Stimulated activated CD4-positive, alpha-beta T cell treated with anti-CD3 and anti-CD28 coated beads, Interleukin-12 subunit alpha, Interleukin-12 subunit beta, amount 100 ng/mL, for 24 hours (primary cell): ENCODE measurements around the gene KLK7.
"Not testable (repeated sequence)": the region's sequence is repeated elsewhere in the genome, so short reads cannot be mapped to it uniquely, and the experiment has no call there.

Experiments used
- DNase-seq, 2 experiments: peaks; one replicate each; pipeline ENCODE4 v3.0.0-alpha.2; 2020; ENCODE audit warnings: low read depth in 2 of 2

KLK7 gene

DNA sequence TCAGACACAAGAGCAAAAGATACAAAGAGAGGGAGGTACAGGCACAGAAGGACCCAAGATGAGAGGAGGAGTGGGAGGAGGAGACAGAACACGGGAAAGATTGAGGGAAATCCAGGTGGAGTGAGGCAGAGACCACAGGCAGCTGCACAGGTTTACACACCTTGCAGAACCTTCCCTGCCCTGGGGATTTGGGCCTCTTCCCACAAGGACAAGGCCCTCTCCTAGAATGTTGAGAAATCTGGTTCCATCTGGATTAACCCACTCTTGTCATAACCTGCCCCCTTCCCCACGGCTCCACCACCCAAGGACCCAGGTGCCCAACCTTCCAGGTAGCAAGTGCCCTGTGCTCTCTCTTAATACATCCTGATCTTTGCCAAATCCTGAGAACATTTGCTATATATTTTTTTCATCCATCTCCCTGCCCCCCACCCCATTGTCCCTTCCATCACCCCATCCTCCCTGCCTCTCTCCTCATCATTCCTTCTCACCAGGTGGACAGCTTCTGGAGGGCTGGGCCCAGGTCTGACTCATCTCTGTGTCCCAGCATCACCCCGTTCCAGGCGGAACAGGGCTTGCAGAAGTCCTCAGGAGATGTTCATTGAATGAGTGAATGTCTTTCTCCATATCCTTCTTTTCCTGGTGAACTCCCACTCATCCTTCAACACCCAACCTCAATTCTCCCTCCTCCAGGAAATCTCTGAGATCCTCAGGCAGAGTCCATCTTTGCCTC is 26.5 kb upstream of the KLK7 start:
- DNase-seq = no peak

DNA sequence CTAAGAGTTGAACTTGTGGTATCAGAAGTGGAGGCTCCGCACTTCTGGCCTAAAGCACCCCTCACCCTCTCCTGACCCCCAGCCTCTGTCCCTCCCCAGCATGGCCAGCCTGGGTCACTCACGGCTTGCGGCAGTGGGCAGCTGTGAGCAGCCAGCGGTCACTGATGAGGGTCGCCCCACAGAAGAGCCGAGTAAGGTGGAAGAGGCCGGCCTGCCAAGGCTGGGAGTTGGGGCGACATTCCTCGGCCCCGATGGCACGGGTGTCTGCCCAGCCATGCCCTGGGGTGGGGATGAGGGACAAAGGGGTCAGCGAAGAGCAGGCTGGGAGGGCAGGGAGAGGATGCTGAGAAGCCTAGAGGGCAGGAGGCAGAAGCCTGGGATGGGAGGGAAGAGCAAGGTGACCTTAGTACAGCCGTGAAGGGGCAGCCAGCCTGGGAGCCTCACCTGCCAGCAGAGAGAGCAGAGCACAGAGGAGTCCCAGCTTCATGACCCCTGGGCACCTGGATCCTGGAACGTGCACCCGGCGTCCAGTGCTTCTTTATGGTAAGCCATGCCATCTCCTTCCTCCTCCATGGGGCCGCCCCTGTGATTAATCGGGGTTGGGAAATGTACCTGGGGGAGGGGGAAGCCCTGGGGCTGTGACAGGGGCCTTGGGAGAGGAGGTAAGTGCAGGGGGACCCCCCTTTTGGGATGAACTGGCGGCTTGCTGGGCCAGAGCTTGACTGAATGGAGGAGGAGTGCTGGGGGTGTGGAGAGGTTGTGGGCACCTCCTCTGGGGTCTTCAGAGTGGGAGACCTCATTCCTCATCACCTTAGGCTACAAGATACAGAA is 25.6 kb upstream of the KLK7 start:
- DNase-seq = no peak

DNA sequence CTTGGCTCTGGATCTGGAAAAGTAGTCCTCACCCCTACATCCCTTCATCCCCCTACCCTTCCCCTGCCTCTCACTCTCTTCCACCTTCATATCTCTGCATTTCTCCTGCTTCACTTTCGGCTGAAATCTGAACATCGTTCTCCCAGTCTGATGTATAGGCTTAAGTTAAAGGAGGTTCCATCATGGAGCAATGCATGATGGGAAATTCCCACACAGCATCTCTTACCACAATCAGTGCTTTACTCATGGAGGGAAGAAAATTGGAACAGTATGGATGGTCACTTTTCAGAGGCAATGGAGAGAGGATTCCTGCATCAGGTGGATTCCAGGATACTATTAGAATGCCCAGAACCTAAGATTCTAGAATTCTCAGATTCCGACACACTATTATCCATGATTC is 23.8 kb upstream of the KLK7 start:
- no peak for DNase-seq

DNA sequence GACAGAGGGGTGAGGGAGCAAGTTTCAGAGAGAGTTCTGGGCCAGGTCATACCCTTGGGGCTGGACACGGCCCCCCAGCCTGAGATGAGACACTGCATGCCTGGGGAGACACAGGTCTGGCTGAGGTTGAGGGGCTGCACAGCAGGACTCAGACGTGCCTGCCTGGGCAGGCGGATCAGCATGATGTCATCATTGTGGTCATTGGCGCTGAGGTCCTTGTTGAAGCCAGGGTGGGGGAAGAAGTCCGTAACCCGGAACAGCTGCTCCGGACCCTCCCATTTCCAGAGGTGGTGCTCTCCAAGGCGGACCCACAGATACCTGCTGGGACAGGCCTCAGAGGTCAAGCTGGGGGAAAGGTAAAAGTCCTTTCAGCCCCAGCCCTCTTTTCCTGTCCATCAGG is 22.7 kb upstream of the KLK7 start:
- DNase-seq = no peak

DNA sequence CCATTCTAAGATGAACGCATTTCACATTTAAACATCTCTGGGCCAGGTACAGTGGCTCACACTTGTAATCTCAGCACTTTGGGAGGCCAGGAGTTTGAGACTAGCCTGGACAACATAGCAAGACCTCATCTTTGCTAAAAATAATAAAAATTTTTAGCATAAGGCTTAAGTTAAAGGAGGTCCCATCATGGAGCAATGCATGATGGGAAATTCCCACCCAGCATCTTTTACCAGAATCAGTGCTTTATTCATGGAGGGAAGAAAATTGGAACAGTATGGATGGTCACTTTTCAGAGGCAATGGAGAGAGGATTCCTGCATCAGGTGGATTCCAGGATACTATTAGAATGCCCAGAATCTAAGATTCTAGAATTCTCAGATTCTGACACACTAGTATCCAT is 21.5 kb upstream of the KLK7 start:
- DNase-seq = no peak

DNA sequence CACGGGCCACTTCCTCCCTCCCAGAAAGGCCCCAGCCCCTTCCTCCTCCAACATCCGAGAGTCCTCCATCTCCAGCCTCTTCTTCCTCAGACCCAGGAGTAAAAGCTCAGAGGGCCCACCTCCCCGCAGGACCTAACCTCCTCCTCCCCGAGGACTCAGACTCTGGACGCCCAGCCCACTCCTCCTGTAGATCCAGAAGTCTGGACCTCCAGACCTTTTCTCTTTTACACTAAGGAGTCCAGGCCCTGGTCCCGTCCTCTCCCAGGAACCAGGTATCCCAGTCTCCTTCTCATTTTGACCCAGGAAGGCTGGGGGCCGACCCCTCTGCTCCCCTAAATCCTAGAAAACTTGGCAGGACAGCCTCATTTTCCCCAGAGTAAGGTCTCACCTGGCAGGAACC is 19.6 kb upstream of the KLK7 start:
- no peak for DNase-seq

DNA sequence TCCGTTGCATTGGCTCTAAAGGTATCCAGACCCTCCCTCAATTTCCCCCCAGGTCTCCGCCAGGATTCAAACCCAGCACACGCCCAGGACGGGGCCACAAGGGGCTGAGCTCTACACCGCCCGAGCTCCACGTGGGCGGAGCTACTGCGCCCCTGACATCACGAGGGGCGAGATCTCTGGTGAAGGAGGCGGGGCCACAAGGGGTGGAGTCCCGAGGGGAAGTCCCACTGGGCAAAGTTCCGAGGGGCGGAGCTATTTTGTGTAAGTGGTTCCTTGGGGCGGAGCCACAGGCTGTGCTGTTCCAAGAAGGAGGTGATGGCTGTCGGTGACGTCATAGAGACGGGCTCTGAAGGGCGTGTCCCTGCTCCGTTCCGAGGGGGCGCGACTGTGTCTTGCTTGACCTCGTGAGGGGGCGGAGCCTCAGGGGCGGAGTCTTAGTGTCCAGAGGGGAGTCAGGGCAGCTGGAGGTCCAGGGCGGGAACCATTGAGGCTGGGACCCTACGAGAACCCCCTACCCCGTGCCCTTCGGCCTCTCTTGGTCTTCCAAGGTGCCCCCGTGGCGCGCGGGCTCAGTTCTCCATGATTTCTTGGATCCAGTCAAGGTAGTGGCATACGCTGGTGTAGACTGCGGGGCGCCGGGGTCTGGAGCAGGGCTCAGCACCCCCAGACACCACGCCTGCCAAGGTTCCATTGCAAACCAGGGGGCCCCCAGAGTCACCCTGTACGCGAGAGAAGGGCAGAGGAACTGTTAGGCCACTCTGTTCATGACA is 19.0 kb upstream of the KLK7 start:
- no peak for DNase-seq

DNA sequence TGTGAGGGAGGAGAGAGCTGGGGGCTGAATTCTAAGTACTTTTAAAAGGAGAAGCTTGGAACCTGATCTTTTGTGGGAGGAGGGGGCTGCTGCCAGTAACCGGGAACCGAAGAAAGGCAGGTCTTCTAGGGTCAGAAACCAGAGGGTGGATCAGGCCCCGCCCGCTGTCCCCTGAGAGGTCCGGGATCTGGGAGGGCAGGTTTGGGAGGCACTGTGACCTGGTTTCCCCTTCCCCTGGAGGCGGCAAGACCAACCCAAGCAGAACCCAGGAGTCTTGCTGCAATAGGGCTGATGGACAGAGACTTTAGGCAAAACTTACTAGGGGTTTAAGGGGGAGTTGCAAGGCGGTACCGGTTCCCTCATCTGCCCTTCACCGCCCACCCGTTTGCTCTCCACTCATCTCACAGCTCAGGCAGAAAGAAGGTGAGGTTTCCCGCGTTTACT is 18.4 kb upstream of the KLK7 start:
- DNase-seq = no peak

DNA sequence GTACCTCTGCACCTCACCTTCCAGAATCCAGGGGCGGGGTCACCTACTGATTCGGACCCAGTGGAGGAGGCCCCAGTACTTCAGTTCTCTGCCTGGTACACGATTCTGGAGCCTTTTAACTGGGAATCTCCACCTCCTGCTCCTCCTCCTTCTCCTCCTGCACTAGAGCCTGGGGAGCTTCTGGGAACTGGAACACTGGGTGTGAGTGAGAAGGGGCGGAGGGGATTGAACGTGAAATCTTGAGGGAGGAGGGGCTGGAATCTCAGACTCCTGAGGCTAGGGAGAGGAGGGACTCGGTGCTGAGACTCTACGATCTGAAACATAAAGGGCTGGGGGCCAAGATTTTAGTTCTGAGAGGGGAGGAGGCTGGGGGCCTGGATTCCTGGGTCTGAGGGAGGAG is 17.8 kb upstream of the KLK7 start, which contains the start of gene KLK8:
KLK8 (minus strand) TSS at position 90 of the 400 bp plus-strand sequence. CDS start 437 bp downstream, outside the sequence.
- DNase-seq = no peak

DNA sequence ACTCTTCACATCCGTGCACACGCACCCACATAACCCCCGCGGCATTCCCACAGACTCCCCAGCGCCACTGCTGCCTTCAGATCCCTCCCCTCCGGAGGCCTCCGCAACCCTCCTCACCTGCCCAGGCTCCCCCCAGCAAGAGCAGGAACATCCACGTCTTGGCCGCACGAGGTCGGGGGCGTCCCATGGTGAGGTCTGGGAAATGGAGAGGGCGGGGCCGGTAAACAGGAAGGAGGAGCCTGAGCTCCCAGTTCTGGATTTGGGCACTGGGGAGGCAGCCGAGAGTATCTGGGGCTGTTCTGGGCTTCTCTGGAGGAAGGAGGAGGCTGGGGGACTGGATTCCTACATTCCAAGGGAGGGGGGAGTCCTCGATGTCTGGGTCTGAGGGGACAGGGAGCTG is 17.3 kb upstream of the KLK7 start:
- DNase-seq = no peak

DNA sequence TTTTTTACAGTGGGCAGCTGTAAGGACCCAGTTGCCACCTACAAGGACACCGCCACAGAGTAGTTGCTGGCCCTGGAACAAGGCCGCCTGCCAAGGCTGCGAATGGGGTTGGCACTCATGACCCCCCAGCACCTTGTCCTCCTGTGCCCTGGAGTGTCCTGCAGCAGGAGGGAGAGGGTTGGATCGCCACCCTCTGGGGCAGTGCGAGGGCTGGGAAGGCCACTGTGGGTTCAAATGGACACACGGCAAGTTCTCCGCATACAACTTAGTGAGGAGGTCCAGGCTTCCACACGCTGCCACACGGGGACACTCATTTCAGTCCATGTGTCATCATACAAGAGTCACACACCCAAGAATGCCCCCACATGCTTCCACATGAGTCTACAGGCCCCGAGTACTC is 16.7 kb upstream of the KLK7 start:
- no peak for DNase-seq

DNA sequence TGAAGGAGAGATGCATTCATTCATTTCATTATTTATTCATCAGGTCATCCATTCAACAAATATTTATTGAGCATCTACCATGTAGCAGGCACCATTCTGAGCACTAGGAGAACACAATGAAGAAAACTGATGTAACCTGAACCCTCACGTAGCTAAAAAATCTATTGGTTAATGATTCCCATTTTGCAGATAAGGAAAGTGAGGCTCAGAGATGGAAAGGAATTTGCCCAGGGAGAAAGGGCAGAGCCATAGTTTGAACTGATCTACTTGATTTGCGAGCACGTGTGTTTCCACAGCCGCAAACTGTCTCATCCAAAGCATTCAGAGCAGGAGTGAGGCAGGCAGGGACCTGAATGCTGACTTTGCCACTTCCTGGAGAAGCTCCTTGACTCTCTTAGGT is 15.0 kb upstream of the KLK7 start:
- DNase-seq = no peak

DNA sequence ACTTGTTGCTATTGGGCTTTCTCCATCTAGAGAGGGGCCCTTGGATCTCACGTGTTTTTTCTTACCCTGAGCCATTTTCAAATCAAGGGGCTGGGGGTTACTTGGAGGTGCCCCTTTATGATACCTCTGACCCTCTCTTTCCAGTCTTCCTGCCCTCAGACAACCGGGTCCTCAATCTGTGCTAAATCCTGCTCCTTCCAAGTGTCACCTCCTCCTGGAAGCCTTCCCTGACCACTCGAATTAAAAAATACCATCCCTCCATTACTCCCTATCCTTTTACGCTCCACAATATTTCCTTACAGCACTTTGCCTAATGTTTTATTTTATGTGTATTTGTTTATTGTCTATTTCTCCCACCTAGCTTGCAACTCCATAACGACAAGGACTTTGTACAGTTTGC is 14.3 kb upstream of the KLK7 start:
- no peak for DNase-seq

DNA sequence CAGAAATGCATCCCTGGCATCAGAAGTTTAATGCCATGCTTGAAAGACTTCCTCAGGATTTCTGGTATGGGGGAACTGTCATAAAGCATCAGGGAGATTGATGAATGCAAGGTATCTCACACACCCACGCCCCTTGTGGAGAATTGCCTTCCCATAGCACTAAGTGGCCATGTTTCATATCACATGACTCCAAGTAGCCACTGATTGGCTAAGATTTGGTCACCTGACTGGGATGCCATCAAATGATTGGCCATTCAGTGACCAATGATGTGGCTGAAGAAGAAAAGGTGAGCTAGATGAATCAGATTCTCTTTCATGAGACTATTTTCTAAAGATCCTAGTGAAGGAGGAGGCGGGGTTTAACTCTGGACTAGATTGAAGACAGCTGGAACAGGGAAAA is 10.4 kb upstream of the KLK7 start:
- DNase-seq = no peak

DNA sequence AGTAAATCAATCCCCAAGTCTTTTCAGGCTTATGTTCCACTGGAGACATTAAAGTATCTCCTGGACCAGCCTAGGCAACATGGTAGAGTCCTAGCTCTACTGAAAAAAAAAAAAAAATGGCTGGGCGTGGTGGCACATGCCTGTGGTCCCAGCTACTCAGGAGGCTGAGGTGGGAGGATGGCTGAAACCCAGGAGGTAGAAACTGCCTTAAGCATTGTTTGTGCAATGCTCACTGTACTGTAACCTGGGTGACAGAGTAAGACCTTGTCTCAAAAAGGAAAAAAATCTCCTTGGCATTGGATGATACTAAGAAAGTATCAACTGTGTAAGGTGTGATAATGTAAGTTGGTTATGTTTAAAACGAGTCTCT is 8.9 kb upstream of the KLK7 start:
- no peak for DNase-seq

DNA sequence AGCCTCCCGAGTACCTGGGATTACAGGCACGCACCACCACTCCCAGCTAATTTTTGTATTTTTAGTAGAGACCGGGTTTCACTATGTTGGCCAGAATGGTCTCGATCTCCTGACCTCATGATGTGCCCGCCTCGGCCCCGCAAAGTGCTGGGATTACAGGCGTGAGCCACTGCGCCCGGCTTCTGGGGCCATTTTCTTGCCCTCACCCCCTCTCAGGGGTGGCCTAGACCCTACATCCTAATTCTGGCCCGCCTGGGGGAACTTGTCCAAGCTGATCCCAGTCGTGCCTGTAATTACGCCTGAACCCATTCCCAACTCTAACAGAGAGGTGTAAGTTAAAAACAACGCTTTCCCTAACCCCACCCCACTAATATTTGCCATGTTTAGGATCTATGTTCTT is 699 bp upstream of the KLK7 start:
- DNase-seq = not testable (repeated sequence)

DNA sequence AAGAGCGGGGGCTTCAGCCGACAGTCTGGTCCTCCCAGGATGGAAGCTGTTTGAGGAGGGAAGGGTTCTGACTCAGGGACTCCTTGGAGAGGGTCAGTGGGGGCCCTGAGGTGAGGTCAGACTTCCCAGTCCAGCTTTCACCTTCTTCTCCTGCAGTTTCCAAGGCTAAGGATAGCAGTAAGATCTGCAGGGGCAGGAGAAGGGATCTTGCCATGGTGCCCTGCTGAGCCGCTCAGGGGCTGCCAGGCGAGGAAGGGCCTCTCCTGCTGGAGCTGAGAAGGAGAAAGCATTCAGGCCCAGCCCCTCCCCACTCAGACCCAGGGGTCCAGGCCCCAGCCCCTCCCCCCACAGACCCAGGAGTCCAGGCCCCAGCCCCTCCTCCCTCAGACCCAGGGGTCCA is 1.5 kb downstream of the KLK7 start:
- no peak for DNase-seq

DNA sequence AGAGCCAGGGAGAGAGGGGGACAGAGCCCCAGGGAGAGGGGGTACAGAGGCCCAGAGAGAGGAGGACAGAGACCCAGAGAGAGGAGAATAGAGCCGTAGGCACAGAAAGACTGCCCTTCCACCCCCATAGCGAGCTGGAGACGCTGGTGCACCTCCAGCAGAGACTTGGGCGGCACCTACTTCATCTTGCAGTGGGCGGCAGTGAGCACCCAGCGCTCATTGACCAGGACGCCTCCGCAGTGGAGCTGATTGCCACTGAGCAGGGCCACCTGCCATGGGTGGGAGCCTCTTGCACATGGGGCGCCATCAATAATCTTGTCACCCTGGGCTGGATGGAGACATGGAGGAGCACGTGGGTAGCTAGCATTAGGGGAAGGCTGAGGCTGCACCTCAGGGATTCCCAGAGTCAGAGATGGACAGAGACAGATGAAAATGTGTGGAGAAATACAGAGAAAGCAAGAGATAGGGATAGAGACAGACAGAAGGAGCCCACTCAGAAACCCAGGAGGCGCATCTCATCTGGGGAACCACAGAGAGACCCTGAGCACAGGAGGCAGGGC is 2.0 kb downstream of the KLK7 start:
- DNase-seq = no peak

DNA sequence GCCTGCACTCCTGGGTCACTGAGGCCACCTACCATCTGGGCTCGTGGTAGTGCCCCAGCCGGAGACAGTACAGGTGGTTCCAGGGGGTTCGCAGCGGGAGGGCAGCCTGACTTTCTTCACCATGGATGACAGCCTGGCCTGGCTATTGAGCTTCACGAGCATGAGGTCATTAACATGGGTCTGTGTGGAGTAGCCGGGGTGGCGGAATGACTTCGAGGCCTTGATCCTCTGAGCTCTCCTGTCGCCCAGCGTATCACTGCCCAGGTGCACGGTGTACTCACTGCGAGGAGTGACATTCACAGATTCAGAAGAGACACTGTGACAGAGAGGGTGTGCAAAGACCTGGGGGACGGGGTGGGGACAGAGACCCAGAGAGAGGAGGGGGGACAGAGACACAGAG is 3.5 kb downstream of the KLK7 start:
- no peak for DNase-seq

DNA sequence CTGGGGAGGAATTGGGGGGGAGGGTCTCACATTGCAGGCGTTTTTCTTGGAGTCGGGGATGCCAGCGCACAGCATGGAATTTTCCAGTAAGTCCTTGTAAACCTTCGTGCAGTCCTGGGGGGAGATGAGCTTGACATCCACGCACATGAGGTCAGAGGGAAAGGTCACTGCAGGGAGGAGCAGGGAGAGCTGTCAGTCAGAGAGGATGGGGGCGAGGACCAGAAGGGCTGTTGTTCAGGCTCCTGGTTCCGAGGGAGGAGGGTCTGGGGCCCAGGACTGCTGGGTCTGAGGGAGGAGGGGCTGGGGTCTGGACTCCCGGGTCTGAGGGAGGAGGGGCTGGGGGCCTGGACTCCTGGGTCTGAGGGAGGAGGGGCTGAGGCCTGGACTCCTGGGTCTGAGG is 4.0 kb downstream of the KLK7 start:
- no peak for DNase-seq

DNA sequence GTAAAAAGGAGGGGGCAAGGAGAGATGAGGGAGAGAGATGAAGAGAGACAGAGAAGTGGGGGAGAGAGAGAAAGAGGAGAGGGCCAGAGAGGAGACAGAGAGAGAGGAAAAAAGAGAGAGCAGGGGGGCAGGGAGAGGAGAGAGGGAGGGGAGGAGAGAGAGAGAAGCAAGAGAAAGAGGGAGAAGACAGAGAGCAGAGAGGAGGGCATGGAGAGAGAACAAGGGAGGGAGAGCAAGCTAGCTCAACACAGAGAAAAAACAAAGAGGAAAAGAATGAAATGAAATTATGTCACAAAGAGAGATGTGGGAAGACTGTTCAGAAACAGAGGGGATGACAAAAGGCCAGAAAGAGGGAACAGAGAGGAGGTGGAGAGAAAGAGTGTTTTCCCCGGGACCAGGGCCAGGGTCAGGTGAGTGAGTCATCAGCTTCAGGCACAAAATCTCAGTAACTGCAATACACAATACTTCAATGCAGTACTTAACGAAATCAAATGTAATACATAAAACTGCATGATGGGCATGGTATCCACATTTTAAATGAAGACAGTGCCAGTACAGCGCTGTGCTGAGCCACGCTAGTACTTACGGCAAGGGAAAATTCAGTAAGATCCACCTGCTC is 4.8 kb downstream of the KLK7 start:
- no peak for DNase-seq

DNA sequence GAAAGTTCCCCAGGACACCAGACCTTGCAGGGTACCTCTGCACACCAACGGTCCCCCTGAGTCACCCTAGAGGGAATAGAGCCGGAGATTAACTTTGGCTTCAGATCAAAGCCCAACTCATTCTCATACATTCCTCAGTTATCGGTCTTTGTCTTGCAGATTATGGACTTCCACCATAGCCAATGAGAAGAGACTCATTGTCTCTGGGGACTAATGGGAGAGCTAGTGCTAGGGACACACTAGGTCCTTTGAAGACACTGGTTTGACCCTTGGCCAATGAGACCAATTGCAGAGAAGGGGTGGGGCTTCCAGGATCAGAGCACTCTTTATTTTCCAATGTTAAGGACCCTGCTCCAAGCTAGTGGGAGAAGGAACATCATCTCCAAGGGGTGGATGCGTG is 6.1 kb downstream of the KLK7 start:
- DNase-seq = no peak
